Stimulated activated CD4-positive, alpha-beta T cell treated with anti-CD3 and anti-CD28 coated beads, Interleukin-15, amount 100 ng/mL, for 48 hours (primary cell): ENCODE data around the gene SPATA31A3.
"Not testable (repeated sequence)": the region's sequence is repeated elsewhere in the genome, so short reads cannot be mapped to it uniquely, and the experiment has no call there.

Experiments
- DNase-seq, 2 donors: peaks; one replicate each; pipeline ENCODE4 v3.0.0-alpha.2; 2020; ENCODE audit warnings: low read depth in 2 of 2

The SPATA31A3 gene

GRCh38 chr9:66992450-66992849 lies at the start of gene SPATA31A3:
Gene SPATA31A3 (minus strand): TSS chr9:66992550. CDS start chr9:66992521, 29 bp downstream.
- DNase-seq = not testable (repeated sequence)

- not testable (repeated sequence) for DNase-seq
These were observed 39.8 kb downstream of the SPATA31A3 start for GRCh38 chr9:66952576-66952975.

GRCh38 chr9:66942400-66943155 lies 49.8 kb downstream of the SPATA31A3 start:
- not testable (repeated sequence) for DNase-seq

GRCh38 chr9:66939878-66940830 lies 52.2 kb downstream of the SPATA31A3 start:
- DNase-seq = not testable (repeated sequence)

- DNase-seq = not testable (repeated sequence)
These were observed 54.0 kb downstream of the SPATA31A3 start for GRCh38 chr9:66938322-66938721.

GRCh38 chr9:66937662-66938061 lies 54.7 kb downstream of the SPATA31A3 start:
- DNase-seq = not testable (repeated sequence)
